H1 (cell line): ENCODE results near the gene OR52E4. TPM values are rescaled to one million over a fixed set of nuclear protein-coding genes. Genes with fewer than 3 reads are reported as not detected.

Experiments used
- polyA plus RNA-seq, 7 experiments: library from polyadenylated mRNA; depleted of rRNA in 3 of 7; stranded (reverse) in 5 of 7; unstranded in 2 of 7; fragments of >200 nt in 5 of 7; fragments of 200-250 nt in 2 of 7; gene quantifications; 1 replicate in 5 of 7; 2 replicates in 1 of 7; 4 replicates in 1 of 7; pipeline versions ENCODE4 v1.2.1 to v1.2.3, GENCODE V29; 2011 to 2013; ENCODE audit warnings: missing spikeins in 2 of 7, mixed read lengths in 2 of 7
- total RNA-seq: library from RNA; stranded (reverse); fragmentation: NEBNext Ultra II Directional; extraction: Animal tissue kit (Norgen Biotek cat#: 25700); gene quantifications from 2 replicates; pipeline ENCODE4 v1.2.1, GENCODE V29; 2021

OR52E4 gene
- total and polyA plus RNA-seq, 2 of the 8 experiments (the other 6 are each of a cell fraction or from before 2014, with no cell fraction given), result not detected

Other genes with a start within 250 kb of the OR52E4 start
- gene TRIM5, start 195.6 kb upstream of the OR52E4 start, total RNA-seq, result 33.3 and 35.5 TPM in 2 replicates
- gene TRIM5, start 195.6 kb upstream of the OR52E4 start, polyA plus RNA-seq (2011; rRNA removed), result 14.5 and 23.5 TPM in 2 replicates
- gene TRIM22, start 190.8 kb upstream of the OR52E4 start, total RNA-seq, result 56.0 and 57.4 TPM in 2 replicates
- gene TRIM22, start 190.8 kb upstream of the OR52E4 start, polyA plus RNA-seq (2011; rRNA removed), result 42.9 and 82.7 TPM in 2 replicates
- gene OR56B1, start 144.2 kb upstream of the OR52E4 start, total RNA-seq, result not detected in 2 replicates
- gene OR56B1, start 144.2 kb upstream of the OR52E4 start, polyA plus RNA-seq (2011; rRNA removed), result 0.08 and 0.20 TPM in 2 replicates
- not detected in 2 replicates for gene OR52N4, start 126.4 kb upstream of the OR52E4 start, total RNA-seq
- gene OR52N4, start 126.4 kb upstream of the OR52E4 start, polyA plus RNA-seq (2011; rRNA removed), result 3.5 and 3.7 TPM in 2 replicates
- gene OR52N5, start 97.3 kb upstream of the OR52E4 start, total RNA-seq, result not detected in 2 replicates
- gene OR52N5, start 97.3 kb upstream of the OR52E4 start, polyA plus RNA-seq (2011; rRNA removed), result 0.06 and 0.12 TPM in 2 replicates
- not detected in 2 replicates for gene OR52N1, start 89.4 kb upstream of the OR52E4 start, total RNA-seq
- gene OR52N1, start 89.4 kb upstream of the OR52E4 start, polyA plus RNA-seq (2011; rRNA removed), result 0.09 TPM in 1 of 2 replicates, not detected in the other
- 0.33 and 0.39 TPM in 2 replicates for gene OR52N2, start 71.7 kb upstream of the OR52E4 start, total RNA-seq
- 3.8 and 4.8 TPM in 2 replicates for gene OR52N2, start 71.7 kb upstream of the OR52E4 start, polyA plus RNA-seq (2011; rRNA removed)
- not detected in 2 replicates for gene OR52E6, start 38.7 kb upstream of the OR52E4 start, total RNA-seq
- gene OR52E6, start 38.7 kb upstream of the OR52E4 start, polyA plus RNA-seq (2011; rRNA removed), result 0.14 TPM in 1 of 2 replicates, not detected in the other
- not detected in 2 replicates for gene OR52E8, start 22.9 kb upstream of the OR52E4 start, total RNA-seq
- not detected in 2 replicates for gene OR52E8, start 22.9 kb upstream of the OR52E4 start, polyA plus RNA-seq (2011; rRNA removed)
- gene OR52E5, start 12.6 kb downstream of the OR52E4 start, total RNA-seq, result not detected in 2 replicates
- gene OR52E5, start 12.6 kb downstream of the OR52E4 start, polyA plus RNA-seq (2011; rRNA removed), result not detected in 2 replicates
- gene OR56A3, start 61.6 kb downstream of the OR52E4 start, total RNA-seq, result not detected in 2 replicates
- not detected in 2 replicates for gene OR56A3, start 61.6 kb downstream of the OR52E4 start, polyA plus RNA-seq (2011; rRNA removed)
- gene OR56A5, start 87.9 kb downstream of the OR52E4 start, total RNA-seq, result not detected in 2 replicates
- 0.08 and 0.14 TPM in 2 replicates for gene OR56A5, start 87.9 kb downstream of the OR52E4 start, polyA plus RNA-seq (2011; rRNA removed)
- not detected in 2 replicates for gene OR52L1, start 106.4 kb downstream of the OR52E4 start, total RNA-seq
- gene OR52L1, start 106.4 kb downstream of the OR52E4 start, polyA plus RNA-seq (2011; rRNA removed), result 0.06 and 0.24 TPM in 2 replicates
- gene OR56A4, start 126.3 kb downstream of the OR52E4 start, total RNA-seq, result not detected in 2 replicates
- gene OR56A4, start 126.3 kb downstream of the OR52E4 start, polyA plus RNA-seq (2011; rRNA removed), result 0.15 and 0.17 TPM in 2 replicates
- gene OR56A1, start 150.1 kb downstream of the OR52E4 start, total RNA-seq, result 0.06 and 0.09 TPM in 2 replicates
- gene OR56A1, start 150.1 kb downstream of the OR52E4 start, polyA plus RNA-seq (2011; rRNA removed), result 0.02 and 0.20 TPM in 2 replicates
- gene OR56B4, start 227.1 kb downstream of the OR52E4 start, total RNA-seq, result not detected in 2 replicates
- not detected in 2 replicates for gene OR56B4, start 227.1 kb downstream of the OR52E4 start, polyA plus RNA-seq (2011; rRNA removed)